Measurements from ENCODE around the gene ERBB4. TPM values are rescaled to one million over a fixed set of nuclear protein-coding genes. Genes with fewer than 3 reads are reported as not detected.

The ERBB4 gene
- total RNA-seq, 1 donor from 2014 or later: 1.8 TPM

- Mint-ChIP-seq H3K4me1 (ENCODE audit: low read depth, unreplicated experiment) (no peaks in the 10 kb centered on the region), H3K27me3 (ENCODE audit: unreplicated experiment) (peaks cover 2% of the 10 kb centered on the region), H3K36me3 (ENCODE audit: unreplicated experiment) (no peaks in the 10 kb centered on the region), H3K27ac (ENCODE audit: unreplicated experiment) (no peak overlapping the region), H3K9me3 (ENCODE audit: unreplicated experiment) (peaks cover 2% of the 10 kb centered on the region), H3K4me3 (ENCODE audit: unreplicated experiment) (no peak overlapping the region)
- no peak for TF ChIP-seq CTCF (IDR thresholded peaks at IDR 0.05; ENCODE audit: partially characterized antibody, unreplicated experiment)
- no peak for DNase-seq
Measured at GRCh38 chr2:211812587-211812986, 726.0 kb downstream of the ERBB4 start.

- Mint-ChIP-seq H3K36me3 (ENCODE audit: unreplicated experiment) (no peaks in the 10 kb centered on the region), H3K9me3 (ENCODE audit: unreplicated experiment) (no peaks in the 10 kb centered on the region), H3K4me3 (ENCODE audit: unreplicated experiment) (no peak overlapping the region), H3K27ac (ENCODE audit: unreplicated experiment) (no peak overlapping the region), H3K27me3 (ENCODE audit: unreplicated experiment) (no peaks in the 10 kb centered on the region), H3K4me1 (ENCODE audit: low read depth, unreplicated experiment) (no peaks in the 10 kb centered on the region)
- no peak for TF ChIP-seq CTCF (IDR thresholded peaks at IDR 0.05; ENCODE audit: partially characterized antibody, unreplicated experiment)
- no peak for DNase-seq
Measured at GRCh38 chr2:211802666-211803065, 735.9 kb downstream of the ERBB4 start.

GRCh38 chr2:211800001-211800400 is 738.6 kb downstream of the ERBB4 start:
- H3K36me3 Mint-ChIP-seq (ENCODE audit: unreplicated experiment): no peaks in the 10 kb centered on the region
- no peaks in the 10 kb centered on the region for H3K4me1 Mint-ChIP-seq (ENCODE audit: low read depth, unreplicated experiment)

GRCh38 chr2:211798868-211799267 is 739.7 kb downstream of the ERBB4 start:
- H3K27me3 Mint-ChIP-seq (ENCODE audit: unreplicated experiment): no peaks in the 10 kb centered on the region
- no peak for DNase-seq
- H3K9me3 Mint-ChIP-seq (ENCODE audit: unreplicated experiment): no peaks in the 10 kb centered on the region
- no peak for TF ChIP-seq CTCF (IDR thresholded peaks at IDR 0.05; ENCODE audit: partially characterized antibody, unreplicated experiment)
- H3K4me3 Mint-ChIP-seq (ENCODE audit: unreplicated experiment): no peak overlapping the region
- H3K4me1 Mint-ChIP-seq (ENCODE audit: low read depth, unreplicated experiment): no peaks in the 10 kb centered on the region
- H3K36me3 Mint-ChIP-seq (ENCODE audit: unreplicated experiment): no peaks in the 10 kb centered on the region
- H3K27ac Mint-ChIP-seq (ENCODE audit: unreplicated experiment): no peak overlapping the region

More at GRCh38 chr2:211800001-211800400, 738.6 kb downstream of the ERBB4 start:
- TF ChIP-seq CTCF (IDR thresholded peaks at IDR 0.05; ENCODE audit: partially characterized antibody, unreplicated experiment): no peak
- Mint-ChIP-seq H3K27me3 (ENCODE audit: unreplicated experiment) (no peaks in the 10 kb centered on the region), H3K4me3 (ENCODE audit: unreplicated experiment) (no peak overlapping the region), H3K9me3 (ENCODE audit: unreplicated experiment) (no peaks in the 10 kb centered on the region), H3K27ac (ENCODE audit: unreplicated experiment) (no peak overlapping the region)
- DNase-seq: no peak

GRCh38 chr2:211793690-211794089 is 744.9 kb downstream of the ERBB4 start:
- H3K36me3 Mint-ChIP-seq (ENCODE audit: unreplicated experiment): no peaks in the 10 kb centered on the region
- H3K27me3 Mint-ChIP-seq (ENCODE audit: unreplicated experiment): no peaks in the 10 kb centered on the region
- DNase-seq: no peak
- TF ChIP-seq CTCF (IDR thresholded peaks at IDR 0.05; ENCODE audit: partially characterized antibody, unreplicated experiment): no peak
- no peak overlapping the region for H3K4me3 Mint-ChIP-seq (ENCODE audit: unreplicated experiment)
- H3K9me3 Mint-ChIP-seq (ENCODE audit: unreplicated experiment): no peaks in the 10 kb centered on the region
- no peaks in the 10 kb centered on the region for H3K4me1 Mint-ChIP-seq (ENCODE audit: low read depth, unreplicated experiment)
- H3K27ac Mint-ChIP-seq (ENCODE audit: unreplicated experiment): no peak overlapping the region
